ENCODE results near the gene FRMD4A.

The FRMD4A gene

GRCh38 chr10:13698217-13698616 lies 632.5 kb downstream of the FRMD4A start:
- DNase-seq (ENCODE audit: low spot score) = peak; percentile 19

GRCh38 chr10:13696071-13696470 lies 634.7 kb downstream of the FRMD4A start:
- DNase-seq (ENCODE audit: low spot score) = no peak

- no peak for DNase-seq (ENCODE audit: low spot score)
Observed at GRCh38 chr10:13695588-13695987, 635.1 kb downstream of the FRMD4A start.

- DNase-seq (ENCODE audit: low spot score) = no peak
Observed at GRCh38 chr10:13693783-13694700, 636.7 kb downstream of the FRMD4A start.

DNA sequence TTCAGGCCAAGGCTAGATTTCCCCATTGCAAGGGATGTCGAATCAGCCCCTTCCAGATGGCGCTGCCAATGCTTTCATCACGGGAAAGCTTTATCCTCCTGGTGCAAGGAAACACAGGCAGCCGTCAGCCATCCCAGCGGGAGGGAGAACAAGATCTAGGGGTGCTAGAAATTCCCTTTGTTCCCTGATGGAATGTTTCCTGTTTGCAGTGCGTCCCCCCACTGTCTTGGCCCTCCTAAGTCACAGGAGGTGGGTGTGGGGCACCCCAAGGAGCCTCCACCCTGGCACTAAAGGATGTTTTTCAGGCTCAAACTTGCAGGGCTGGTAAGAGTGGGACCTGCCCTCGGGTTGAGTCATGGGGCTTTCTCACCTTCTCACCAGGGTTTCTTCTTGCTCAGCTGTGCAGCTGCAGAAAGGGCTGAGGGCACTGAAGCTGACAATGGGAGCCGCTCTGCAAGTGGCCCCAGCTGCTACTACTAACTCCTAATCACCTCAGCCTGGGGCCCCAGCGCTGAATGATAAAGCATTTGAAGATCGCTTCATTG lies 640.4 kb downstream of the FRMD4A start:
- no peak for DNase-seq (ENCODE audit: low spot score)

DNA sequence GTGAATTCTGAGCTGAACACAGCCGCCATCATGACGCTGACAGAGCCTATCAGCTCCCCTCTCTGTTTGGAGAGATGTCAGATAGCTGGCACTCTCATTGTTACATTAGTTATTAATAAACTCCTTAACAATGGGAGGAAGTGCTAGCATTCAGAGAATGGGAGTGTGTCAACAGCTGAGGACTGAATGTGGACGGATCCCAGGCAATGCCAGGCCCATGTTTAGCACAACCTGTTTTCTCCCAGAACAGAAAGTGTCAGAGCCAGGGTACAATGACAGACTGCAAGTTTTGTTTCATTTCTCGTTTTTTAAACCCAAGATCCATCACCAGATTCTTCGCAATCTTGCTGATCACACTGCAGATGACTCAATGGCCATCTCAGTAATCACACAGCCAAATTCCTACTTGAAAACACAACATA lies 644.4 kb downstream of the FRMD4A start:
- DNase-seq (ENCODE audit: low spot score) = no peak

DNA sequence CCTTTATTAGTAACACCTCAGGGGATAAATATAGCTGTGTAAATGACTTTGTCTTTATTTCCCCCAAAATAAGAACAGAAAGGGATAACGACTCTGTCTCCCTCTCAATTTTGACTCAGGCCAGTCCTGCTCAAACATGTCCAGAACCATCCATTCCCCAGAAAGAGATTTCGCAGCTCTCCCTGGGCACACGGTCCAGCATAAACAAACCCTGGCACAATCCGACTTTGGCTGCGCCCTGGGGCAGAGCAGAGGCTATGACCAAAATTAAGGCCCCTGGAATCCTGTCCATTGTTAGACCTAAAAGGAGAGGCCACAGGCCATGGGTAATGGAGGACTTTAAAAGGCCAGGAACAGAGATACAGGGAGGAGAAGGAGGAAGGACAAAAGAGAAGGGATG lies 644.8 kb downstream of the FRMD4A start:
- DNase-seq (ENCODE audit: low spot score) = no peak

DNA sequence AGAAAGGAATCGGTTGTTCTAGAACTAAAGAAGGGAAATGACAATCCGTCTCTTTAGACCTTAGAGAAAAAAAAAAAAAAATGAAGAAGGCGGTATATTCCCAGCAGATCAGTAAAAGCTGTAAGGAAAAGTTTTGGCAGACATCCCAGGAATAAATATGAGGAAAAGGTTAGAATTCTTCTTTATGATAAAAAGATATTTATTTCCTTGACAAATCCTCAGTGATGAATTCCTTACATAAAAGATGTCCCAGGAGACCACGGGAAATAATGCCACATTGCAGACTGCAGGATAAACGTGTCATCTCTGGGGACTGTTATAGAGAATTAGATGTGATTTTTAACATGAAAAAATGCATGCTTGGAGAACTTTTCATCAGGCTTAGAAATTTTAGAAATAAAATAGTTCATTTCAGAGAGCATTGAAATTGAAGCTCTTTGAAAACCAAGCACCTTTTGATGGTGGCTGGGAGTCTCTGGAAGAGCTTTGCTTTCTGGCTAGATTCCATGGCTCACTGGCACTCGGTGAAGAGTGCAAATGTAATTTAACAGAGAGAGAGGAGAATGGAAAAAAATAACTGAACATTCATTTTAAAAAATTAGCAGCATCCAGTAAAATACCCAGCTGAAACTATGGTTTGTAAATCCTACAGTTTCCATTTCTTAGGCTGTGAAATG lies 645.8 kb downstream of the FRMD4A start:
- no peak for DNase-seq (ENCODE audit: low spot score)

- DNase-seq (ENCODE audit: low spot score) = no peak
Observed at GRCh38 chr10:13684252-13684791, 646.4 kb downstream of the FRMD4A start.

DNA sequence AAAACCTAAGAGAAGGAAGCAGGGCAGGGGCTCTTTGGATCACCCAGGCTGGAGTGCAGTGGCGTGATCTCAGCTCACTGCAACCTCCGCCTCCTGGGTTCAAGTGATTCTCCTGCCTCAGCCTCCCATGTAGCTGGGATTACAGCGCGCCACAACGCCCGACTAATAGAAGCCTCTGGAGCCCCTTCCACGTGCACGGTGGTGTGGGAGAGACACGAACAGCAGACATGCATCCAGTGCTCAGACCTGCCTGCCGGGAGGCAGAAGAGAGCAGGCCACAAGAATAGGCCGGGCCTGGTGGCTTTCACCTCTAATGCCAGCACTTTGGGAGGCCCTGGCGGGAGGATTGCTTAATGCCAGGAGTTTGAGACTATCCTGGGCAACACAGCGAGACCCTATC lies 647.7 kb downstream of the FRMD4A start:
- no peak for DNase-seq (ENCODE audit: low spot score)

GRCh38 chr10:13681960-13682359 lies 648.8 kb downstream of the FRMD4A start:
- no peak for DNase-seq (ENCODE audit: low spot score)

GRCh38 chr10:13681528-13681927 lies 649.2 kb downstream of the FRMD4A start:
- no peak for DNase-seq (ENCODE audit: low spot score)

DNA sequence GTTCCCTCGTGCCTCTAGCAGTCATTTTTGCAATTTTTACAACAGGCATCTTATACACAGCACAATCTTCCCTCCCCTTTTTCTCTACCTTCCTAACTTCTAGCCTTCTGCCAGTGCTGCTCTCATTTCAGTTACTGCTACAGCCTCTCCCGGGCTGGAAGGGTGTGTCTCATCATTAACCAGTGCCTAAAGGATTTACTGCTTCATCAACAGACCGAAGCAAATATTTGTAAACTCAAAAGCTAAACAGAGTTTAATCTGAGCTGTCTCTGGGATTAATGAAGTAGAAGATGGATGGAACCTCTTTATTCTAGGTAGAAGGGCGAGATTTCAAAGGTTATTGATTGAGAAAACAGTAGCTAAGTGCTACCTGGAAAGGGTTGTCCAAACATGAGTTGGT lies 649.6 kb downstream of the FRMD4A start:
- DNase-seq (ENCODE audit: low spot score) = peak; percentile 56

GRCh38 chr10:13678101-13678843 lies 652.5 kb downstream of the FRMD4A start:
- DNase-seq (ENCODE audit: low spot score) = no peak

GRCh38 chr10:13674645-13675588 lies 655.8 kb downstream of the FRMD4A start:
- DNase-seq (ENCODE audit: low spot score) = no peak

DNA sequence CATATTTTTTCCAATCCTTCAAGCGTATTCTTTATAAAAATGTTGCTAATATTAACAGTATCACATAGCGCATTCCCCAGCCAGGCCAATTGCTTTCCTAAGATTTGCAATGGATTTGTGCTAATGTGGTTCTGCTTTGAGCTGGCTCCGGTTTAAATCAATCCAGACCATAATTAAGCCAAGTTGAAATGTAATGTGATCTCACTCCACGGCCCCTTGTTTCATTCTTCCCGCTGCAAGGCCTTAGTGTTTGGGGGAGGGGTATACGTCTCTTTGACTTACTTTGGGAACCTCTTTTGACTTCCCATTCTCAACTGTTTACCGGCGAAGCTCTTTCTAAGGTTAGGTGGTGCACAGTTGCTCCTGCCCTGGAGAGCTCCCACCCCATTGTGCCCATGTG lies 657.6 kb downstream of the FRMD4A start:
- DNase-seq (ENCODE audit: low spot score) = no peak

DNA sequence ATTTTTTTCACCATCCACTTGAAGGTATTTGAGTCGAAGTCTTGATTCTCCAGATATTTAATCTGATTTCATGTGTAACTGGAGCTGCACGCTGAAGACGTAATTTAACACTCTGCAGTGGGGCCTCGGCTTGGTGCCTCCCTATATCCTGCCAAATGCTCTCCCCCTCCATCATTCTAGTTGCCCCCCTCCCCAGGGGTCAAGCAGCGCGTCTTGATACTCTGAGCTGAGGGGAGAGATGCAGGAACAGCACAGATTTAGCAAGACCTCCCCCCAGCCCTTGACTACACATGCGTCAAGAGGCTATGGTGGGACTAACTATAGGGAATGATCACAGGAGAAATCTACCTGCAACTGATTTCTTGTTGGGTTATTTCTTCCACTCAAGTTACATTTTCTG lies 658.2 kb downstream of the FRMD4A start:
- no peak for DNase-seq (ENCODE audit: low spot score)

DNA sequence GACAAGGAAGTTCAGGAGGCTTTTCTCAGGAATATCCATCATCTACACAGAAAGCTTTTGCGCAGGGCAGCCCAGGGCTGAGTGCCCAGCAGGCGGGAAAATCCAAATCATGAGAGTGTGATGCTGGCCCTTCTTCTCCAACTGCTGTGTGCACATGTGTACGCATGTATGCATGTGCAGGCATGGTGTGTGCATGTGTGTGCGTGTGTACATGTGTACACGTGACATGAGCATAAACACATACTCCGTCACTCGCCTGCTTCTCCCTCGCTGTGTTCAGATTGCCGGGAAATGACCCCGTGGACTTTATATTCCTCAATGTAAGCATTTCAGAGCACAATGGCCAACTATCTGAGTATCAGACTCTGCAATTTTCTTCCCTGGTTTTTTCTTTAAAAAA lies 658.8 kb downstream of the FRMD4A start:
- DNase-seq (ENCODE audit: low spot score) = no peak

GRCh38 chr10:13670311-13670710 lies 660.4 kb downstream of the FRMD4A start:
- DNase-seq (ENCODE audit: low spot score) = no peak

GRCh38 chr10:13669901-13670300 lies 660.8 kb downstream of the FRMD4A start:
- peak; percentile 80 for DNase-seq (ENCODE audit: low spot score)
